Kidney (tissue), 14 donors: ENCODE results near the gene OPTC. TPM values are rescaled to one million over a fixed set of nuclear protein-coding genes. Genes with fewer than 3 reads are reported as not detected.
"Not testable (repeated sequence)": the region's sequence is repeated elsewhere in the genome, so short reads cannot be mapped to it uniquely, and the experiment has no call there.

Experiments
- DNase-seq, 5 donors: peaks; one replicate each; pipeline ENCODE4 v3.0.0-alpha.2; 2013 to 2020
- FAIRE-seq: peaks from 2 replicates; lab custom pipeline; 2012; peaks lifted over from hg19 to GRCh38; lab: Jason Lieb, UNC
- H3K27ac ChIP-seq, 2 donors: one replicate each; pipeline ENCODE4 v1.7.0; 2013; ENCODE audit warnings: low read depth in 2 of 2, low read length in 2 of 2, inconsistent platforms in 1 of 2
- H3K27me3 ChIP-seq: one replicate; pipeline ENCODE4 v1.7.1; 2013; ENCODE audit warnings: low read length, inconsistent platforms; ENCODE audit not compliant: control insufficient read depth, insufficient read depth
- H3K36me3 ChIP-seq, 3 donors: one replicate each; pipeline versions ENCODE4 v1.7.0 to v1.7.1; 2013; ENCODE audit warnings: low read length in 3 of 3, control low read depth in 1 of 3, inconsistent platforms in 1 of 3; ENCODE audit not compliant: insufficient read depth in 3 of 3, control insufficient read depth in 2 of 3
- H3K4me1 ChIP-seq, 3 donors: one replicate each; pipeline versions ENCODE4 v1.7.0 to v1.7.1; 2013; ENCODE audit warnings: low read length in 3 of 3, inconsistent platforms in 1 of 3, low read depth in 1 of 3; ENCODE audit not compliant: control insufficient read depth in 2 of 3, insufficient read depth in 2 of 3
- H3K4me3 ChIP-seq, 3 donors: one replicate each; pipeline versions ENCODE4 v1.7.0 to v1.8.1; 2013; ENCODE audit warnings: low read length in 3 of 3, control low read depth in 1 of 3, inconsistent platforms in 1 of 3
- H3K9ac ChIP-seq, 3 donors: one replicate each; pipeline versions ENCODE4 v1.7.0 to v1.7.1; 2013; ENCODE audit warnings: low read length in 3 of 3, control low read depth in 1 of 3, inconsistent platforms in 1 of 3
- H3K9me3 ChIP-seq, 3 donors: one replicate each; pipeline versions ENCODE4 v1.7.0 to v1.7.1; 2013; ENCODE audit warnings: low read length in 3 of 3, control low read depth in 1 of 3, inconsistent platforms in 1 of 3; ENCODE audit not compliant: control insufficient read depth in 2 of 3, insufficient read depth in 1 of 3
- CTCF ChIP-seq: IDR thresholded peaks from 3 replicates; pipeline ENCODE4 v1.5.1; 2012; ENCODE audit warnings: mild to moderate bottlenecking, moderate library complexity, borderline replicate concordance; ENCODE audit not compliant: insufficient read depth; ENCODE audit errors: extremely low read depth
- intact Hi-C: fragments of 100-400 bp; cut with DNase I; formaldehyde crosslinking; loops from one replicate; pipeline ENCODE4 v1.11.1; 2022
- polyA plus RNA-seq: library from polyadenylated mRNA; stranded (reverse); fragments of 350-450 nt; fragmentation: Illumina TruSeq; extraction: RNeasy Lipid Tissue Mini Kit (QIAGEN cat#74804); gene quantifications from one replicate; pipeline ENCODE4 v1.2.3, GENCODE V29; 2014; ENCODE audit warnings: low read depth, low replicate concordance; ENCODE audit not compliant: insufficient read depth
- total RNA-seq: library from RNA; stranded (reverse); fragmentation: NEBNext Ultra II Directional; extraction: Animal tissue kit (Norgen Biotek cat#: 25700); gene quantifications from one replicate; pipeline ENCODE4 v1.2.1, GENCODE V29; 2021
- donor health status: control.
- donor health status: control.
- donor health status: control.
- donor health status: control.
- donor health status: control.
- donor health status: DM: yes; HTN: yes; CAD: no.
- donor health status: Normal renal cell carcinoma (clear cell type).

OPTC gene
- total and polyA plus RNA-seq, 2 donors from 2014 or later = not detected

GRCh38 chr1:203517426-203518110 is 23.6 kb downstream of the OPTC start:
- Histone ChIP-seq H3K36me3 (no peaks in the 10 kb centered on the region), H3K27ac (no peak overlapping the region), H3K9me3 (no peaks in the 10 kb centered on the region), H3K9ac (no peak overlapping the region), H3K4me3 (no peak overlapping the region), H3K4me1 (peaks cover 0 to 3% (median 0%) of the 10 kb centered on the region in 3 donors), H3K27me3 (no peaks in the 10 kb centered on the region)
- DNase-seq (no peak), FAIRE-seq (no peak)
- intact Hi-C loops = no loop called here
- no peak for TF ChIP-seq CTCF

- DNase-seq, H3K9ac ChIP-seq, FAIRE-seq, intact Hi-C loops, H3K9me3 ChIP-seq, H3K4me3 ChIP-seq, H3K4me1 ChIP-seq, H3K27ac ChIP-seq, H3K36me3 ChIP-seq, H3K27me3 ChIP-seq: not testable (repeated sequence)
Observed at GRCh38 chr1:203518139-203518538, 24.2 kb downstream of the OPTC start.

DNA sequence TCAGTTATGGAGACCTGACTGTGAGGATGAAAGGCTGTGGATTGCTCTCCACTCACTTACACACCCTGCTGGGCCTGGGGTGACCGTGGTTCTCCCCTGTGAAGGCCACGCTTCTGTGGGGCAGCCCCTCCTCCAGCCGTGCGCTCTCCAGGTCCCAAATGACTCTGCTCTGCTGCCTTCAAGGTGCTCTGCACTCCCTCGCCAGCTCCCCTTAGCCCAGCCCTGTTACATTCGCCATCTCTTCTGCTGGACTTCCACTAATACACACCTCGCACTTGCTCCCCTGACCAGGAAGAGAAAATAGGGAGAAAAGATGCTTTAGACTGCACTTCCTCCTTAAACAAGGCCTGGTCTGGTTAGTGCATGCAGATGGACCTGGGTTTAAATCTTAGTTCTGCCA is 24.6 kb downstream of the OPTC start:
- H3K9ac ChIP-seq = no peak overlapping the region
- H3K4me3 ChIP-seq = no peak overlapping the region
- no peak overlapping the region for H3K27ac ChIP-seq
- H3K27me3 ChIP-seq = no peaks in the 10 kb centered on the region
- peaks cover 0 to 2% (median 0%) of the 10 kb centered on the region in 3 donors for H3K4me1 ChIP-seq
- no peaks in the 10 kb centered on the region for H3K9me3 ChIP-seq
- intact Hi-C loops = no loop called here
- H3K36me3 ChIP-seq = no peaks in the 10 kb centered on the region
- no peak for TF ChIP-seq CTCF
- FAIRE-seq (no peak), DNase-seq (no peak)

DNA sequence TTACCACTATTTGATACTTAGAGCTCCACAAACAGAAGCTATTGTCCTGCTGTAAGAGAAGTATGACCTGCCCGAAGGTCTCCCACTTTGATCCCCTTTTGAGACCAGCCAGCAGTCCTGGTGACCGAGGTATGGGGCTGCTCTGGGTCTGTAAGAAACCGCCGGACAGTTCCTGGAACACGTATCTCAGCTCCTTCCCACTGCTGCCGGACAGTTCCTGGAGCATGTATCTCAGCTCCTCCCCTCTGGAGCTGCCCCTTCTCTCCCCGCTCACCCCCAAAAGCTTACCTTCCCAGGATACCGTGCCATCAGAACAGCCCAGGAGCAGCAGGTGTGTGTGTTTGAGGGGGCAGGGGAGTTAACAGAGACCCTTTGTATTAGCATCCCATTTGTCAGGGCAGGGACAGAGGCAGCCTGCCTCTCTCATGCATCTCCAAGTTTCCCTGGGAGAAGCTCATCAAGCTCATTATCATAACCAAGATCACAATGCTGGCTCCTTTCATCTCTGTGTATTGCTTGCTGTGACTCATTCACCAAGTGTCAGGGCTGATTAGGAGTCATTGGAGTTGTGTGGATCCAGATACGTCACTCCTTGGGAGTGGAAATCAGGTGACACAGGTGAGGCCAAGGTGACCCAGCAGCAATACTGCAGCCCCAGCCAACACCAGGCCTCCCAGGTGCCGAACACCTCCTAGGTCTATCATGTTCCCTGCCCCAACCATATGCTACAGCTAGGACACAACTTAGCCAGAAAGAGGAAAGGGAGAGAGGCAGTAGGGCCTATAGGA is 25.3 kb downstream of the OPTC start:
- Histone ChIP-seq H3K9ac (no peak overlapping the region), H3K9me3 (no peaks in the 10 kb centered on the region), H3K27ac (no peak overlapping the region), H3K36me3 (no peaks in the 10 kb centered on the region), H3K4me1 (peaks cover 0 to 2% (median 0%) of the 10 kb centered on the region in 3 donors), H3K4me3 (no peak overlapping the region), H3K27me3 (no peaks in the 10 kb centered on the region)
- intact Hi-C loops = no loop called here
- FAIRE-seq (no peak), DNase-seq (no peak)
- no peak for TF ChIP-seq CTCF
